ENCODE results near the gene HECW1.

HECW1 gene

DNA sequence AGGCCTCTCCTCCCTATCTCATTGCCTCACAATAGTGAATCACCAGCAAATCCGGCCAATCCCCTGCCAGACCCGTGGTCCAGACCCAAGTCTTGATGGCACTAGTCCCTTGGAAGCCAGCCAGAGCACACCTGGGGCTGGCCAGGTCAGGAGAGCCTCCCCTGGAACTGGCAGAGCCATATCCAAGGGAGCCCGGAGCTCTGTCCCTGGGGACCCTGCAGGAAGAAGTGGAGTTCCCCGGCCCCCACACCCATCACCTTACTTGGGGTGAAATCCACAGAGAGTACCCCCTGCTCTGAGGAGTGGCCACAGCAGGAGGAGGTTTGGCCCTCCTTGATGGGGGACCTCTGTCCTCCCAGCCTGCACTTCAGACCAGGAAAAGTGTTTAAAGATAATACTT lies 122.5 kb downstream of the HECW1 start:
- TF ChIP-seq, protein P1, sequence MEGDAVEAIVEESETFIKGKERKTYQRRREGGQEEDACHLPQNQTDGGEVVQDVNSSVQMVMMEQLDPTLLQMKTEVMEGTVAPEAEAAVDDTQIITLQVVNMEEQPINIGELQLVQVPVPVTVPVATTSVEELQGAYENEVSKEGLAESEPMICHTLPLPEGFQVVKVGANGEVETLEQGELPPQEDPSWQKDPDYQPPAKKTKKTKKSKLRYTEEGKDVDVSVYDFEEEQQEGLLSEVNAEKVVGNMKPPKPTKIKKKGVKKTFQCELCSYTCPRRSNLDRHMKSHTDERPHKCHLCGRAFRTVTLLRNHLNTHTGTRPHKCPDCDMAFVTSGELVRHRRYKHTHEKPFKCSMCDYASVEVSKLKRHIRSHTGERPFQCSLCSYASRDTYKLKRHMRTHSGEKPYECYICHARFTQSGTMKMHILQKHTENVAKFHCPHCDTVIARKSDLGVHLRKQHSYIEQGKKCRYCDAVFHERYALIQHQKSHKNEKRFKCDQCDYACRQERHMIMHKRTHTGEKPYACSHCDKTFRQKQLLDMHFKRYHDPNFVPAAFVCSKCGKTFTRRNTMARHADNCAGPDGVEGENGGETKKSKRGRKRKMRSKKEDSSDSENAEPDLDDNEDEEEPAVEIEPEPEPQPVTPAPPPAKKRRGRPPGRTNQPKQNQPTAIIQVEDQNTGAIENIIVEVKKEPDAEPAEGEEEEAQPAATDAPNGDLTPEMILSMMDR (IDR thresholded peaks at IDR 0.05) = no peak

DNA sequence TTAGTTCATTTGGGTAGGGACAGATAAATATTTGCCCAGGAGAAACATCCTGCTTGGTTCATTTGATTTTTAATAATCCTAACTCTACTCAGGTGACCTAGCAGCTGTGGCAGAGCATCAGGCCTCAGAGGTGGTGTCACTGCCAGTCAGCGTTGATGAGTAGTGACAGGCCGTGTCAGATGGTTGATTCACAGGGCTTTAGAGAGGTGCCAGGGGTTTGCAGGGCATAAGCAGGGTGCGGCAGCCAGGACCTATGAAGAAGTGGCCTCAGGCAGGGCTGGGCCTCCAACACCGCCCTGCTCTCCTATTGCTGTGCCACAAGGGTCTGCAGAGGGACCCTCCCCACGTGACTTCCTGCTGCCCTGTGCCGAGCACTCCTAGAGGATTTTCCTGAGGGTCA lies 128.1 kb downstream of the HECW1 start:
- TF ChIP-seq, protein P1 (IDR thresholded peaks at IDR 0.05) = no peak

DNA sequence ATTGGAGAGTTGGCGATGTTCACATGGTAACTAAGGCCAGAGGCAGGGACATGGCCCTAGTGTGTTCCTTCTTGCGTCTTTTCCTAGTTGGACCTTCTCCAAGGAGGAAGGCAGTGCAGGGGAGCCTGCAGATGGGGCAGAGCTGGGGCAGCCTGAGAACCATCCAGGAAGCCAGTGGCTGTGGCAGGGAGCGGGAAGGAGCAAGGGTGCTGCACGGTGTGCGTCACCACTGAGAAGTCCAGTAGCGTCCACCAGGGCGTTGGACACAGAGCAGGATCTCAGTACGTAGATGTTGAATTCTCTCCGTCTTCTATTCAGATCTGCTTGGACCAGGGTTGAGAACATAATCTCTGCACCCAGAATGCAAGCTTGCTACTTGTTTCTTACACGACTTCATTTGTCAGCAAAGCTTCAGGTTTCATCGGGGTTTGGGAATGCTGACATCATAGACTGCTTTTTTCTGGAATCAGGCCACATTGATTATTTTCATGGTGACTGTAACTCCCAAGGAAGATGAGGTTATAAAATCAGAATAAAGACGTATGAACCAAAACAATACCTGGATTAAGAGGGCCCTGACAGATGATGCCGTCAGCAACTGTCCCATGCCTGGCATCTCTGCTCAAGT lies 130.3 kb downstream of the HECW1 start:
- TF ChIP-seq, protein P1 (IDR thresholded peaks at IDR 0.05) = no peak

DNA sequence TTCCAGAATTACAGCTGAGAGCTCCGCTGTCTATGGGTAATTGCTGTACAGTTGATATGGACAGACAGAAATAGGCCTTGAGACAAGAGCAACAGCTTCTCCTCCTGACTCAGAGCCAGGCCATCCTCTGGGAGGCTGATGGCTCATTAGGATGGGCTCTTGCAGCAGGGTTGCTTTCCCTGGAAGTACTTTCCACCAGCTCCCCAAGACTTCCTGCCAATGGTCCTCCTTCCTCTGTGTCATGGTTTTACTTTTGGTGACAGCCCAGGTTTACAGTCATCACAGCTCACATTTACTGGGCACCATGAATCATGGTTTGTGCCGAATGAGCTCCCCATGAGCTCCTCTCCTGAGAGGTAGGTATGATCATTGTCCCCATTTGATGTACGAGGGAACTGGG lies 131.8 kb downstream of the HECW1 start:
- TF ChIP-seq, protein P1 (IDR thresholded peaks at IDR 0.05) = no peak

DNA sequence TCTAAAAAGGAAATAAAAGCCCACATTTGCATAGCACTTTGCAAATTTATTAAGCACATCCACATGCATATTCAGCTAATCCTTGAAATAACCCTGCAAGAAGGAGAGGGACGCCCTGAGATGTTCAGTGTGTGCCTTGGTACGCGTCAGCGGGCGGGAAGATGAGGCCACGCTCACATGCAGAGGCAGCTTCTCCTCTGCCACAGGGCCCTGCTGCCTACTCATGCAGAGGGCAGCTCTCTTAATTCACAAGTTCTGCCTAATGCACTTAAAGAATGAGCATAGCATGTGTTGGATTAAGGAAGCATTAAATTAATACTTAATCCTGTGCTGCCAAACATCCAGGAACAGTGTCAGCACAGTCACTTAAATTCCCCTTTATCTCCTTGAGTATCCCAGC lies 132.3 kb downstream of the HECW1 start:
- TF ChIP-seq, protein P1 (IDR thresholded peaks at IDR 0.05) = no peak

DNA sequence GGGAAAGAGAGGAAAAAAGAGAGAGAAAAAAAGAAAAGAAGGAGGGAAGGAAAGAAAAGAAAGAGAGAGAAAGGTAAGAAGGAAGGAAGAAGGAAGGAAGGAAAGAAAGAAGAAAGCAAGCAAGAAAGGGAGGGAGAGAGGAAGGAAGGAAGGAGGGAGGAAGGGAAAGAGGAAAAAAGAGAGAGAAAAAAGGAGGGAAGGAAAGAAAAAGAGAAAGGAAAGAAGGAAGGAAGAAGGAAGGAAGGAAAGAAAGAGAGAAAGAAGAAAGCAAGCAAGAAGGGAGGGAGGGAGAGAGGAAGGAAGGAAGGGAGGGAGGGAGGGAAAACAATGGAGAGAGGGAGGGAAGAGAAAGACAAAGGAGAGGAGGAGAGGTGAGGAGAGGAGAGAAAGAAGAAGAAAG lies 135.3 kb downstream of the HECW1 start:
- TF ChIP-seq, protein P1 (IDR thresholded peaks at IDR 0.05) = no peak

DNA sequence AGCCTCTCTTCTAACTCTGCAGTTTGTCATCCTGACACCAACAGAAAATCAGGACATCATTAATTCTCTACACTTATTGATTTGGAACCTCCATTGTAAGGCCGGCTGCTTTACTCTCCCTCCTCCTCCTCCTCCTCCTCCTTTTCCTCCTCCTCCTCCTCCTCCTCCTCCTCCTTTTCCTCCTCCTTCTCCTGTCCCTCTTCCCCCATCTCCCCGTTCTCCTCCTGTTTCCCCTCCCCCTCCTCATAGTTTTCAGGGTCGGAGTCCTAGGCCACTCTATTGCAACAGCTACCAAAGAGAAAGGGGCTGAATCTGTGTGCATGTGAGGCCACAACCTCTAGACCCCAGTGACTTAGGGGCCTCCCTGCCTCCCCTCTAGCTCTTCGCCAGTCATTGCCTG lies 136.1 kb downstream of the HECW1 start:
- TF ChIP-seq, protein P1 (IDR thresholded peaks at IDR 0.05) = no peak

Data from LNCAP (cell line).